ENCODE data around the gene ZNF275. TPM values are rescaled to one million over a fixed set of nuclear protein-coding genes. Genes with fewer than 3 reads are reported as not detected.
"Not testable (repeated sequence)": the region's sequence is repeated elsewhere in the genome, so short reads cannot be mapped to it uniquely, and the experiment has no call there.

Gene ZNF275
- total RNA-seq (10 to 100 TPM; 15.3 to 16.1 TPM), polyA plus RNA-seq (1 to 10 TPM; 2.0 to 5.3 TPM)

- H3K4me1 ChIP-seq (ENCODE audit: insufficient read depth, low read length) = peaks cover 42% of the 10 kb centered on the region
- peak within 1 kb of the TSS; percentile 65 to 92 (median 85) for H3K27ac Mint-ChIP-seq
- no peaks in the 10 kb centered on the region for H3K9me3 ChIP-seq (ENCODE audit: control insufficient read depth in 1 of 2, low read length in 2 of 2)
- H3K27me3 Mint-ChIP-seq = no peaks in the 10 kb centered on the region
- intact Hi-C loops (cut with micrococcal nuclease) = loop anchor here (10.0 kb wide), 1 partner anchor 499 kb away; the partner anchor contains the start of genes CETN2 and NSDHL
- H3K4me1 Mint-ChIP-seq = peaks cover 30 to 47% (median 34%) of the 10 kb centered on the region in 4 donors
- peak; percentile 78 to 84 (median 83) for DNase-seq
- ChIA-PET CTCF (ENCODE audit: partially characterized antibody) (interaction anchor here (1.0 kb wide), 1 partner anchor 8 kb away, joined by 3 read pairs; no protein-coding TSS in a partner anchor), POLR2A (ENCODE audit: partially characterized antibody) (interaction anchor here (0.6 to 2.0 kb wide), 4 partner anchors 12 to 392 kb away, joined by 3 to 4 read pairs (median 4); no protein-coding TSS in a partner anchor)
- H3K36me3 ChIP-seq (ENCODE audit: insufficient read depth, low read length) = no peaks in the 10 kb centered on the region
- H3K4me3 ChIP-seq (ENCODE audit: low read length in 2 of 2) = peak within 1 kb of the TSS in 1 of 2 donors; percentile 47
- peaks cover 4 to 10% of the 10 kb centered on the region in 2 donors for H3K36me3 Mint-ChIP-seq
- H3K27me3 ChIP-seq (ENCODE audit: insufficient read depth, low read length) = no peaks in the 10 kb centered on the region
- H3K27ac ChIP-seq (ENCODE audit: low read depth, low read length) = peak within 1 kb of the TSS; percentile 67
- H3K9me3 Mint-ChIP-seq = no peaks in the 10 kb centered on the region
- H3K4me3 Mint-ChIP-seq = peak within 1 kb of the TSS; percentile 78 to 89 (median 86)
These were observed at the start of gene ZNF275 for GRCh38 chrX:153333821-153334653. TSS of gene ZNF275 (plus strand) at chrX:153334153. CDS start at chrX:153336680, 2,527 bp downstream.

- H3K27ac ChIP-seq (ENCODE audit: low read depth, low read length); CTCF ChIA-PET (ENCODE audit: partially characterized antibody); H3K4me3 Mint-ChIP-seq; H3K4me3 ChIP-seq (ENCODE audit: low read length in 2 of 2); H3K27me3 Mint-ChIP-seq; H3K4me1 Mint-ChIP-seq; H3K9me3 ChIP-seq (ENCODE audit: control insufficient read depth in 1 of 2, low read length in 2 of 2); H3K27me3 ChIP-seq (ENCODE audit: insufficient read depth, low read length); POLR2A ChIA-PET (ENCODE audit: partially characterized antibody); H3K36me3 ChIP-seq (ENCODE audit: insufficient read depth, low read length); intact Hi-C loops (cut with micrococcal nuclease); H3K36me3 Mint-ChIP-seq; H3K9me3 Mint-ChIP-seq; H3K4me1 ChIP-seq (ENCODE audit: insufficient read depth, low read length); H3K27ac Mint-ChIP-seq; DNase-seq: not testable (repeated sequence)
These were observed 48.3 kb upstream of the ZNF275 start for GRCh38 chrX:153285678-153286077.

GRCh38 chrX:153288807-153289206 lies 45.1 kb upstream of the ZNF275 start:
- CTCF ChIA-PET (ENCODE audit: partially characterized antibody); H3K4me3 Mint-ChIP-seq; DNase-seq; H3K36me3 Mint-ChIP-seq; H3K9me3 ChIP-seq (ENCODE audit: control insufficient read depth in 1 of 2, low read length in 2 of 2); H3K4me1 ChIP-seq (ENCODE audit: insufficient read depth, low read length); H3K27me3 Mint-ChIP-seq; H3K36me3 ChIP-seq (ENCODE audit: insufficient read depth, low read length); H3K4me3 ChIP-seq (ENCODE audit: low read length in 2 of 2); H3K27me3 ChIP-seq (ENCODE audit: insufficient read depth, low read length); H3K4me1 Mint-ChIP-seq; H3K27ac ChIP-seq (ENCODE audit: low read depth, low read length); H3K27ac Mint-ChIP-seq; intact Hi-C loops (cut with micrococcal nuclease); POLR2A ChIA-PET (ENCODE audit: partially characterized antibody); H3K9me3 Mint-ChIP-seq: not testable (repeated sequence)

GRCh38 chrX:153293485-153294071 lies 40.4 kb upstream of the ZNF275 start:
- H3K4me1 ChIP-seq (ENCODE audit: insufficient read depth, low read length); H3K27me3 ChIP-seq (ENCODE audit: insufficient read depth, low read length); H3K4me3 ChIP-seq (ENCODE audit: low read length in 2 of 2); H3K27me3 Mint-ChIP-seq; H3K27ac ChIP-seq (ENCODE audit: low read depth, low read length); intact Hi-C loops (cut with micrococcal nuclease); POLR2A ChIA-PET (ENCODE audit: partially characterized antibody); H3K9me3 Mint-ChIP-seq; H3K9me3 ChIP-seq (ENCODE audit: control insufficient read depth in 1 of 2, low read length in 2 of 2); CTCF ChIA-PET (ENCODE audit: partially characterized antibody); H3K36me3 ChIP-seq (ENCODE audit: insufficient read depth, low read length); H3K36me3 Mint-ChIP-seq: not testable (repeated sequence)
- peak in 2 of 5 donors; percentile 5 to 19 for DNase-seq
- peaks cover 6 to 14% (median 7%) of the 10 kb centered on the region in 4 donors for H3K4me1 Mint-ChIP-seq
- H3K4me3 Mint-ChIP-seq = peak overlapping the region in 6 of 8 donors; percentile 1 to 49 (median 24)
- peak overlapping the region in 3 of 7 donors; percentile 6 to 31 (median 19) for H3K27ac Mint-ChIP-seq

GRCh38 chrX:153297376-153297775 lies 36.6 kb upstream of the ZNF275 start:
- Mint-ChIP-seq H3K9me3 (no peaks in the 10 kb centered on the region), H3K27ac (peak overlapping the region in 1 of 7 donors; percentile 48), H3K4me1 (peaks cover 6 to 14% (median 7%) of the 10 kb centered on the region in 4 donors), H3K27me3 (peaks cover 0 to 2% of the 10 kb centered on the region in 2 donors), H3K36me3 (no peaks in the 10 kb centered on the region), H3K4me3 (no peak overlapping the region)
- CTCF ChIA-PET (ENCODE audit: partially characterized antibody) = no interaction called here
- intact Hi-C loops (cut with micrococcal nuclease) = no loop called here
- no peaks in the 10 kb centered on the region for H3K4me1 ChIP-seq (ENCODE audit: insufficient read depth, low read length)
- POLR2A ChIA-PET (ENCODE audit: partially characterized antibody) = no interaction called here
- H3K36me3 ChIP-seq (ENCODE audit: insufficient read depth, low read length) = no peaks in the 10 kb centered on the region
- H3K4me3 ChIP-seq (ENCODE audit: low read length in 2 of 2) = no peak overlapping the region
- H3K27me3 ChIP-seq (ENCODE audit: insufficient read depth, low read length) = no peaks in the 10 kb centered on the region
- no peaks in the 10 kb centered on the region for H3K9me3 ChIP-seq (ENCODE audit: control insufficient read depth in 1 of 2, low read length in 2 of 2)
- H3K27ac ChIP-seq (ENCODE audit: low read depth, low read length) = no peak overlapping the region
- no peak for DNase-seq

GRCh38 chrX:153299855-153300254 lies 34.1 kb upstream of the ZNF275 start:
- peaks cover 3 to 10% of the 10 kb centered on the region in 2 donors for H3K27me3 Mint-ChIP-seq
- ChIA-PET POLR2A (ENCODE audit: partially characterized antibody) (no interaction called here), CTCF (ENCODE audit: partially characterized antibody) (no interaction called here)
- H3K9me3 ChIP-seq (ENCODE audit: control insufficient read depth in 1 of 2, low read length in 2 of 2) = no peaks in the 10 kb centered on the region
- no peaks in the 10 kb centered on the region for H3K36me3 Mint-ChIP-seq
- H3K4me1 Mint-ChIP-seq = peaks cover 0 to under 1% (median 0%) of the 10 kb centered on the region in 4 donors
- H3K4me3 Mint-ChIP-seq = no peak overlapping the region
- no peak overlapping the region for H3K27ac Mint-ChIP-seq
- no peak for DNase-seq
- no peaks in the 10 kb centered on the region for H3K27me3 ChIP-seq (ENCODE audit: insufficient read depth, low read length)
- H3K27ac ChIP-seq (ENCODE audit: low read depth, low read length) = no peak overlapping the region
- intact Hi-C loops (cut with micrococcal nuclease) = no loop called here
- no peak overlapping the region for H3K4me3 ChIP-seq (ENCODE audit: low read length in 2 of 2)
- no peaks in the 10 kb centered on the region for H3K4me1 ChIP-seq (ENCODE audit: insufficient read depth, low read length)
- H3K9me3 Mint-ChIP-seq = no peaks in the 10 kb centered on the region
- no peaks in the 10 kb centered on the region for H3K36me3 ChIP-seq (ENCODE audit: insufficient read depth, low read length)

- CTCF ChIA-PET (ENCODE audit: partially characterized antibody) = no interaction called here
- no peaks in the 10 kb centered on the region for H3K4me1 Mint-ChIP-seq
These were observed 32.2 kb upstream of the ZNF275 start for GRCh38 chrX:153301746-153302145.

More at GRCh38 chrX:153301746-153302145, 32.2 kb upstream of the ZNF275 start:
- Mint-ChIP-seq H3K27me3 (peaks cover 6 to 8% of the 10 kb centered on the region in 2 donors), H3K9me3 (no peaks in the 10 kb centered on the region), H3K4me3 (no peak overlapping the region), H3K27ac (no peak overlapping the region), H3K36me3 (no peaks in the 10 kb centered on the region)
- POLR2A ChIA-PET (ENCODE audit: partially characterized antibody) = no interaction called here
- Histone ChIP-seq H3K27me3 (ENCODE audit: insufficient read depth, low read length) (no peaks in the 10 kb centered on the region), H3K4me1 (ENCODE audit: insufficient read depth, low read length) (no peaks in the 10 kb centered on the region), H3K4me3 (ENCODE audit: low read length in 2 of 2) (no peak overlapping the region), H3K36me3 (ENCODE audit: insufficient read depth, low read length) (no peaks in the 10 kb centered on the region), H3K27ac (ENCODE audit: low read depth, low read length) (no peak overlapping the region), H3K9me3 (ENCODE audit: control insufficient read depth in 1 of 2, low read length in 2 of 2) (no peaks in the 10 kb centered on the region)
- intact Hi-C loops (cut with micrococcal nuclease) = no loop called here
- no peak for DNase-seq

Data from CD4-positive, alpha-beta memory T cell (primary cell).